HepG2 (cell line): Measurements from ENCODE around the gene KLRC4. TPM values are rescaled to one million over a fixed set of nuclear protein-coding genes. Genes with fewer than 3 reads are reported as not detected.

Experiments used
- ARNTL ChIP-seq: sonication (generic); formaldehyde crosslinking; IDR thresholded peaks from 2 replicates; pipeline ENCODE4 v1.4.0; 2020; ENCODE audit warnings: mild to moderate bottlenecking, missing genetic modification reagents
- CEBPB ChIP-seq: IDR thresholded peaks from 2 replicates; pipeline ENCODE4 v1.6.1; 2011; ENCODE audit warnings: low read depth, low read length, improper control_type of control experiment, borderline replicate concordance
- HNF4G ChIP-seq, 2 experiments: sonication (generic) in 1 of 2; formaldehyde crosslinking in 1 of 2; IDR thresholded peaks; 2 replicates each; pipeline versions ENCODE4 v1.4.0 to v1.6.1; 2011 to 2020; ENCODE audit warnings: borderline replicate concordance in 2 of 2, low read depth in 2 of 2, mild to moderate bottlenecking in 2 of 2, low read length in 1 of 2, missing genetic modification reagents in 1 of 2, moderate library complexity in 1 of 2
- HOXA3 ChIP-seq: sonication (generic); formaldehyde crosslinking; IDR thresholded peaks from 2 replicates; pipeline ENCODE4 v1.5.0; 2020; ENCODE audit warnings: missing genetic modification reagents
- IRF2 ChIP-seq: IDR thresholded peaks from 2 replicates; pipeline ENCODE4 v1.6.1; 2018; ENCODE audit warnings: missing genetic modification reagents, missing compliant biosample characterization
- MEIS1 ChIP-seq: sonication (generic); formaldehyde crosslinking; IDR thresholded peaks from 2 replicates; pipeline ENCODE4 v1.9.0; 2021; ENCODE audit warnings: mild to moderate bottlenecking, missing genetic modification reagents, moderate library complexity, borderline replicate concordance
- NCOA5 ChIP-seq: sonication (generic); formaldehyde crosslinking; IDR thresholded peaks from 2 replicates; pipeline ENCODE4 v1.4.0; 2020; ENCODE audit warnings: missing genetic modification reagents
- SETDB1 ChIP-seq: sonication (generic); formaldehyde crosslinking; IDR thresholded peaks from 2 replicates; pipeline ENCODE4 v1.5.1; 2020; ENCODE audit warnings: missing genetic modification reagents, mild to moderate bottlenecking, borderline replicate concordance
- SOX13 ChIP-seq, 3 experiments: fragments of 450-650 bp in 1 of 3; sonication (generic) in 1 of 3; formaldehyde crosslinking in 1 of 3; IDR thresholded peaks in 2 of 3; conservative IDR thresholded peaks in 1 of 3; 2 replicates each; pipeline versions ENCODE4 v1.5.0 to v1.6.1; 2016 to 2020; ENCODE audit warnings: antibody characterized with exemption in 1 of 3, mild to moderate bottlenecking in 1 of 3, missing compliant biosample characterization in 1 of 3, missing genetic modification reagents in 1 of 3, moderate library complexity in 1 of 3
- STAG1 ChIP-seq: sonication (generic); formaldehyde crosslinking; IDR thresholded peaks from 2 replicates; pipeline ENCODE4 v1.4.0; 2020; ENCODE audit warnings: missing genetic modification reagents
- YY1 ChIP-seq: IDR thresholded peaks from 2 replicates; pipeline ENCODE4 v1.6.1; 2011; ENCODE audit warnings: low read length, low read depth, moderate library complexity, mild to moderate bottlenecking; ENCODE audit not compliant: insufficient read depth, insufficient replicate concordance
- ZBTB7A ChIP-seq: sonication (generic); formaldehyde crosslinking; IDR thresholded peaks from 2 replicates; pipeline ENCODE4 v1.8.0; 2022; ENCODE audit warnings: mild to moderate bottlenecking, missing genetic modification reagents
- ZNF10 ChIP-seq: sonication (generic); formaldehyde crosslinking; IDR thresholded peaks from 2 replicates; pipeline ENCODE4 v1.4.0; 2020; ENCODE audit warnings: mild to moderate bottlenecking, low read depth, missing genetic modification reagents, borderline replicate concordance
- ZNF672 ChIP-seq: sonication (generic); formaldehyde crosslinking; IDR thresholded peaks from 2 replicates; pipeline ENCODE4 v1.8.1; 2022; ENCODE audit warnings: missing genetic modification reagents
- ZNF703 ChIP-seq: sonication (generic); formaldehyde crosslinking; IDR thresholded peaks from 2 replicates; pipeline ENCODE4 v1.5.1; 2020; ENCODE audit warnings: missing genetic modification reagents, mild to moderate bottlenecking, moderate library complexity, borderline replicate concordance
- ZNF777 ChIP-seq: sonication (generic); formaldehyde crosslinking; IDR thresholded peaks from 2 replicates; pipeline ENCODE4 v1.4.0; 2020; ENCODE audit warnings: missing genetic modification reagents
- ZNF878 ChIP-seq: sonication (generic); formaldehyde crosslinking; IDR thresholded peaks from 2 replicates; pipeline ENCODE4 v1.8.1; 2023; ENCODE audit warnings: mild to moderate bottlenecking, missing genetic modification reagents, moderate library complexity
- polyA plus RNA-seq, 8 experiments: library from polyadenylated mRNA; depleted of rRNA in 3 of 8; stranded (reverse) in 7 of 8; unstranded in 1 of 8; fragments of >200 nt; fragmentation: Illumina TruSeq in 4 of 8; extraction: Trizol in 4 of 8; gene quantifications; 2 replicates each; pipeline versions ENCODE4 v1.2.1 to v1.2.3, GENCODE V29; 2011 to 2016; ENCODE audit warnings: low read depth in 4 of 8, missing spikeins in 1 of 8, mixed read lengths in 1 of 8; ENCODE audit not compliant: insufficient read depth in 1 of 8
- total RNA-seq, 5 experiments: library from RNA; depleted of rRNA; stranded (reverse); fragments of >200 nt; fragmentation: Illumina TruSeq; extraction: Trizol; gene quantifications; 2 replicates each; pipeline ENCODE4 v1.2.3, GENCODE V29; 2016; ENCODE audit warnings: low read depth in 1 of 5
- TF ChIP-seq, protein P1 (sequence below): sonication (generic); formaldehyde crosslinking; IDR thresholded peaks from 2 replicates; pipeline ENCODE4 v1.5.0; 2020; ENCODE audit warnings: mild to moderate bottlenecking, low read depth, missing genetic modification reagents, borderline replicate concordance
- TF ChIP-seq, protein P2 (sequence below): IDR thresholded peaks from 2 replicates; pipeline ENCODE4 v1.6.1; 2016; ENCODE audit warnings: missing biosample characterization, missing genetic modification reagents, low read depth
- TF ChIP-seq, protein P3 (sequence below): sonication (generic); formaldehyde crosslinking; IDR thresholded peaks from 2 replicates; pipeline ENCODE4 v1.4.0; 2020; ENCODE audit warnings: mild to moderate bottlenecking, missing genetic modification reagents, borderline replicate concordance
- TF ChIP-seq, protein P4 (sequence below): sonication (generic); formaldehyde crosslinking; IDR thresholded peaks from 2 replicates; pipeline ENCODE4 v1.4.0; 2020; ENCODE audit warnings: missing genetic modification reagents, borderline replicate concordance

Gene KLRC4
- total and polyA plus RNA-seq, 2 of the 13 experiments (the other 11 are each of a cell fraction or from before 2014, with no cell fraction given), result 0.09 TPM; not detected in 1

DNA sequence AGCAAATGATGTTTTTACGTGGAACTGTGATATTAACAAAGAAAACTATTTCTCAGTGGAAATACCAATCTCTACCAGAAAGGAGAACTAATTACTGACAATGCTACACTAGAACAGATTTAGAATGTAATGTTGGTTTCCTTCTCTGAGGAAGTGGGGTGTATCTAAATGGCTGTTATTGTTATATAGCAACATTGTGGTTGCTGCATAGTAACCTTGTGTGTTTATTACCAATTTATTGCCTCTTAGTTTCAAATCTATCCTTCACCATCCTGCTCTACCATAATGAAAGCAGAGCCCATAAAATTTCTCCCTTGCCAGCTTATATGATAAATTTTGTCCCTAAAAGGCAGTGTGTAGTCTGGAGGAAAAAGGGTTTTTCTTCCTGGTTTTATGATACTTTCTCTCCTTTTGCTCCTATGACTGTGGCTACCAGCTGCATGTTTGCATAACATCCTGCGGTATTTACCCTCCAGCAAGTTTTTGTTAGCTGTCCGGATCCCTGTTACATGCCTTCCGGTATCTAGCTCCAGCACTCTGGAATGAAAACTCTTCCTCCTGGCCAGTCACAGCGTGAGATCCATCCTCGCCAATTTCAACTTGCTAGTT, 14.1 kb downstream of the KLRC4 start (continued):
- TF ChIP-seq MEIS1 (CRISPR knock-in tag) (no peak), ZNF10 (no peak), STAG1 (CRISPR knock-in tag) (no peak), ZBTB7A (no peak), YY1 (no peak), SOX13 (IDR thresholded peaks at IDR 0.05) (no peak), SOX13 (CRISPR knock-in tag; conservative IDR thresholded peaks at IDR 0.05 in 1 of 2, IDR thresholded peaks at IDR 0.05 in 1 of 2) (peak in 1 of 2 experiments; percentile 63; a peak in 1 of 4 replicates), SETDB1 (CRISPR knock-in tag) (no peak), ZNF878 (CRISPR knock-in tag) (no peak), HOXA3 (peak; percentile 31; the same call in 1 of the 2 replicates), ZNF777 (CRISPR knock-in tag) (no peak), ARNTL (CRISPR knock-in tag) (no peak), NCOA5 (CRISPR knock-in tag) (no peak), ZNF672 (CRISPR knock-in tag) (no peak), ZNF703 (CRISPR knock-in tag) (no peak), HNF4G (IDR thresholded peaks at IDR 0.05; ENCODE audit: borderline replicate concordance, low read depth, low read length) (no peak), HNF4G (CRISPR knock-in tag; IDR thresholded peaks at IDR 0.05; ENCODE audit: borderline replicate concordance, low read depth) (no peak), CEBPB (peak; percentile 67; the same call in 1 of the 2 replicates), IRF2 (CRISPR knock-in tag) (peak; percentile 73; the same call in 1 of the 2 replicates)
- TF ChIP-seq, protein P1, sequence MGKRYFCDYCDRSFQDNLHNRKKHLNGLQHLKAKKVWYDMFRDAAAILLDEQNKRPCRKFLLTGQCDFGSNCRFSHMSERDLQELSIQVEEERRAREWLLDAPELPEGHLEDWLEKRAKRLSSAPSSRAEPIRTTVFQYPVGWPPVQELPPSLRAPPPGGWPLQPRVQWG (CRISPR knock-in tag), result no peak
- TF ChIP-seq, protein P2, sequence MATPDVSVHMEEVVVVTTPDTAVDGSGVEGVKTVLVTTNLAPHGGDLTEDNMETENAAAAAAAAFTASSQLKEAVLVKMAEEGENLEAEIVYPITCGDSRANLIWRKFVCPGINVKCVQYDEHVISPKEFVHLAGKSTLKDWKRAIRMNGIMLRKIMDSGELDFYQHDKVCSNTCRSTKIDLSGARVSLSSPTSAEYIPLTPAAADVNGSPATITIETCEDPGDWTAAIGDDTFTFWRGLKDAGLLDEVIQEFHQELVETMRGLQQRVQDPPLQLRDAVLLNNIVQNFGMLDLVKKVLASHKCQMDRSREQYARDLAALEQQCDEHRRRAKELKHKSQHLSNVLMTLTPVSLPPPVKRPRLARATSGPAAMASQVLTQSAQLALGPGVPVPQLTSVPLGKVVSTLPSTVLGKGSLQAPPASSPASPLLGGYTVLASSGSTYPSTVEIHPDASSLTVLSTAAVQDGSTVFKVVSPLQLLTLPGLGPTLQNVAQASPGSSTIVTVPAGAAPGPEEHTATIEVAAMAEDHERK (CRISPR knock-in tag), result no peak
- TF ChIP-seq, protein P3, sequence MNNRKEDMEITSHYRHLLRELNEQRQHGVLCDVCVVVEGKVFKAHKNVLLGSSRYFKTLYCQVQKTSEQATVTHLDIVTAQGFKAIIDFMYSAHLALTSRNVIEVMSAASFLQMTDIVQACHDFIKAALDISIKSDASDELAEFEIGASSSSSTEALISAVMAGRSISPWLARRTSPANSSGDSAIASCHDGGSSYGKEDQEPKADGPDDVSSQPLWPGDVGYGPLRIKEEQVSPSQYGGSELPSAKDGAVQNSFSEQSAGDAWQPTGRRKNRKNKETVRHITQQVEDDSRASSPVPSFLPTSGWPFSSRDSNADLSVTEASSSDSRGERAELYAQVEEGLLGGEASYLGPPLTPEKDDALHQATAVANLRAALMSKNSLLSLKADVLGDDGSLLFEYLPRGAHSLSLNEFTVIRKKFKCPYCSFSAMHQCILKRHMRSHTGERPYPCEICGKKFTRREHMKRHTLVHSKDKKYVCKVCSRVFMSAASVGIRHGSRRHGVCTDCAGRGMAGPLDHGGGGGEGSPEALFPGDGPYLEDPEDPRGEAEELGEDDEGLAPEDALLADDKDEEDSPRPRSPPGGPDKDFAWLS, result no peak
- TF ChIP-seq, protein P4, sequence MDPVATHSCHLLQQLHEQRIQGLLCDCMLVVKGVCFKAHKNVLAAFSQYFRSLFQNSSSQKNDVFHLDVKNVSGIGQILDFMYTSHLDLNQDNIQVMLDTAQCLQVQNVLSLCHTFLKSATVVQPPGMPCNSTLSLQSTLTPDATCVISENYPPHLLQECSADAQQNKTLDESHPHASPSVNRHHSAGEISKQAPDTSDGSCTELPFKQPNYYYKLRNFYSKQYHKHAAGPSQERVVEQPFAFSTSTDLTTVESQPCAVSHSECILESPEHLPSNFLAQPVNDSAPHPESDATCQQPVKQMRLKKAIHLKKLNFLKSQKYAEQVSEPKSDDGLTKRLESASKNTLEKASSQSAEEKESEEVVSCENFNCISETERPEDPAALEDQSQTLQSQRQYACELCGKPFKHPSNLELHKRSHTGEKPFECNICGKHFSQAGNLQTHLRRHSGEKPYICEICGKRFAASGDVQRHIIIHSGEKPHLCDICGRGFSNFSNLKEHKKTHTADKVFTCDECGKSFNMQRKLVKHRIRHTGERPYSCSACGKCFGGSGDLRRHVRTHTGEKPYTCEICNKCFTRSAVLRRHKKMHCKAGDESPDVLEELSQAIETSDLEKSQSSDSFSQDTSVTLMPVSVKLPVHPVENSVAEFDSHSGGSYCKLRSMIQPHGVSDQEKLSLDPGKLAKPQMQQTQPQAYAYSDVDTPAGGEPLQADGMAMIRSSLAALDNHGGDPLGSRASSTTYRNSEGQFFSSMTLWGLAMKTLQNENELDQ (CRISPR knock-in tag), result no peak
